ENCODE measurements around the gene TBRG4.

TBRG4 gene

DNA sequence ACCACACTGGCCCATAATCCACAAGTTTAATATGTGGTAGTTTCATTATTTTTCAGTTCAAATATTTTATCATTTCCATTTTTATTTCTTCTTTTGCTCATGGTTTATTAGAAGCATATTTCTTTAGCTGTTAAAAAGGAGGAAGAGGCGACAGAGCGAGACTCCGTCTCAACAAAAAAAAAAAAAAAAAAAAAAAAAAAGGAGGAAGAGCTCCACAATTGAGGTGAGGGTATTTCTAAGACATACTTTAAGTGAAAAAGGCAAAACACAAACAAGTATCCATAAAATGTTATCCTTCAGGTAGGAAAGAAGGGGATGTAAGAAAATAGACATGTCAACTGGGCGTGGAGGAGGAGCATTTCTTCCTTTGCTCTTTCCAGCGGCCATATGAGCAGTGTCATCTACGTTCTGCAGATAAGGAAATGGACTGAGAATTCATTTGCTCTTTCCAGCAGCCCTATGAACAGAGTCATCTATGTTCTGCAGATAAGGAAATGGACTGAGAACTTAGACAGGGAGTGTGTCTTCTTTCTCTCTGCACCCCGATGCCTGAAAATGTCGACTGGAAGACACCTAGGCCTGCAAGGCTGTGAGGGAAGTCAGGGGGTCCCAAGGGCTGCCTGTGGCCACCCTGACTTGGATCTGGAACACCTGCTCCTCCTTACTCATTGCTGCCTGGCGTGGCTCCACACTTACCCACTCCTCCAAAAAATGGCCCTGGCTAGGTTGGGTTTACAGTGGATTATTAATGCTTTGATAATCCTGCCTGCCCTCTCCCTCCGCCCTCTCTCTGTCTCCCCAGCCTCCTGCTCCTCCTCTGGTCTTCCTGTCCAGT, 27.2 kb upstream of the TBRG4 start:
- TF ChIP-seq, protein P1, sequence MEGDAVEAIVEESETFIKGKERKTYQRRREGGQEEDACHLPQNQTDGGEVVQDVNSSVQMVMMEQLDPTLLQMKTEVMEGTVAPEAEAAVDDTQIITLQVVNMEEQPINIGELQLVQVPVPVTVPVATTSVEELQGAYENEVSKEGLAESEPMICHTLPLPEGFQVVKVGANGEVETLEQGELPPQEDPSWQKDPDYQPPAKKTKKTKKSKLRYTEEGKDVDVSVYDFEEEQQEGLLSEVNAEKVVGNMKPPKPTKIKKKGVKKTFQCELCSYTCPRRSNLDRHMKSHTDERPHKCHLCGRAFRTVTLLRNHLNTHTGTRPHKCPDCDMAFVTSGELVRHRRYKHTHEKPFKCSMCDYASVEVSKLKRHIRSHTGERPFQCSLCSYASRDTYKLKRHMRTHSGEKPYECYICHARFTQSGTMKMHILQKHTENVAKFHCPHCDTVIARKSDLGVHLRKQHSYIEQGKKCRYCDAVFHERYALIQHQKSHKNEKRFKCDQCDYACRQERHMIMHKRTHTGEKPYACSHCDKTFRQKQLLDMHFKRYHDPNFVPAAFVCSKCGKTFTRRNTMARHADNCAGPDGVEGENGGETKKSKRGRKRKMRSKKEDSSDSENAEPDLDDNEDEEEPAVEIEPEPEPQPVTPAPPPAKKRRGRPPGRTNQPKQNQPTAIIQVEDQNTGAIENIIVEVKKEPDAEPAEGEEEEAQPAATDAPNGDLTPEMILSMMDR (IDR thresholded peaks at IDR 0.05): no peak

DNA sequence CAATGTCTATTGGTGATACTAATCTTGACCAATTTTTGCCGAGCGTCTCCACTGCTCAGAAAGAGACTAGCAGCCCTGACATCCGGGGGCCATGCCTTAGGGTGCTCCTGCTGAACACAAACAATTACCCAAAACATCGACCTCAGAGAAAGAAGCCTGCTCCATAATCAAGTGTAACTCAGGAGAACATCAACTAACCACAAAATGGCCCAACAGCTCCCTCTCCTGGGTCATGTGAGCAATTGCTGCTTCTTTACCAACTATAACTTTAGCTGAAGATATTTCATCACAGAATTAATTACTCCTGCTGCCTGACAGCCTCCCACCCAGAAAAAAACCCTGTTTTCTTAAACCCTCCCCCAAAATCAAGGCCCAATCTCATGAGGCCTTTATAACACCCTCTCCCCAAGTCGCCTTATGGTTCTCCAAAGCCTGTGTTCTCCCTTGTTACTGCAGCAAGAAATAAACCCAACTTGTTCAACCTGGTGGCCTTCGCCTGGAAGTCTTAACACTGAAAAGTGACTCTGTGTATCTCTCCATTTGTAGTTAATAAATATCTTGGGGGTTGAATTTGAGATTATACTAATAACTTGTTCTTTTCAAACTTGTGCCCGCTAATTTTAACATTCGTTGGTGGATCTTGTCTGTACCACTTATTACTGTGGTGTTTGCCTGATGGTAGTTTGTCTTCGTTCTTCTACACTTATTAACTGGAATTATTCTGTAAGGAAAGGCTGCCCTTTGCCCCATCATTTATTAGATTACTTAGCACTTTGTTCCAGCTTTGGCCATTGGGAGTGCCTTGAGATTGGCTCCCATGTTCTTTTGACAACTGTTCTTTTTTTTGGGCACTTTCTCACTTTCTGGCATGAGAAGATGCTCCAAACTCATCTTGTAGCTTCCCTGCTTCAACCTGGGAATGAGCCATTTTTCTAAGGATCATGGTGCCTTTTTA, 24.9 kb upstream of the TBRG4 start:
- TF ChIP-seq, protein P1 (IDR thresholded peaks at IDR 0.05): peak; percentile 83

DNA sequence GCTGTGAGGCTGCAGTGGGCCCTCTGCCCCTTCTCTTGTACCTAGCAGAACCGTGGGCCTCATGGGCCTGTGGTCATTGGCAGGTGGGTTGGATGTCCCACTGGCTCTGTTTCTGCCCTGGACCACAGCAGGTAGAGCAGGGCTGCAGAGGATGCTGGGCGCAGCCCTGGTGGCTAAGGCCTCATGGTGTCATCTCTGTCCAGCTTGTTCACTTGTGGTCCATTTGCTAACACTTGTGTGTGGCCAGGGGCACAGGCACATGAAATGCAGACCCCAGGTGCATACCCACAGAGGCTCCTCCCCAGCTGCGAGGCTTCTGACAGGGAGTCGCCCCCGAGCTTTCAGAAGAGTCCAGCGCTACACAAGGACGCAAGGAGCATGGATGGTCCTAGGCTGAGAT, 22.4 kb upstream of the TBRG4 start:
- TF ChIP-seq, protein P1 (IDR thresholded peaks at IDR 0.05): no peak

DNA sequence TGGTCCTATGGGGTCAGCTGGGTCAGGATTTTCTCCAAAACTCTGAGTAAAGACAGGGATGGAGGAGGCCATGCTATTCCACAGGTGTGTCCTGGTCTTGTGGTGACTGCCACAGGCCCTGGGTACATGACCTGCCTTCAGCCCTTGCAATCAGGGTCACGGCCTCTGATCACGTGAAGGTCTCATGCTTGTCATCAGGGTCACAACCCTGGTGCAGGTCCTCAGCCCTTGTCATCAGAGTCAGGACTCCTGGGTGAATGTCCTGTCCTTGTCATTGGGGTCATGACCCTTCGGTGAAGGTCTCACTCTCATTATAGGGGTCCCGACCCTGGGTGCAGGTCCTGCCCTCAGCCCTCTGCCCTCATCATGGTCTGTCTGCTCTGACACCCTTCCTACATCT, 21.9 kb upstream of the TBRG4 start:
- TF ChIP-seq, protein P1 (IDR thresholded peaks at IDR 0.05): no peak

DNA sequence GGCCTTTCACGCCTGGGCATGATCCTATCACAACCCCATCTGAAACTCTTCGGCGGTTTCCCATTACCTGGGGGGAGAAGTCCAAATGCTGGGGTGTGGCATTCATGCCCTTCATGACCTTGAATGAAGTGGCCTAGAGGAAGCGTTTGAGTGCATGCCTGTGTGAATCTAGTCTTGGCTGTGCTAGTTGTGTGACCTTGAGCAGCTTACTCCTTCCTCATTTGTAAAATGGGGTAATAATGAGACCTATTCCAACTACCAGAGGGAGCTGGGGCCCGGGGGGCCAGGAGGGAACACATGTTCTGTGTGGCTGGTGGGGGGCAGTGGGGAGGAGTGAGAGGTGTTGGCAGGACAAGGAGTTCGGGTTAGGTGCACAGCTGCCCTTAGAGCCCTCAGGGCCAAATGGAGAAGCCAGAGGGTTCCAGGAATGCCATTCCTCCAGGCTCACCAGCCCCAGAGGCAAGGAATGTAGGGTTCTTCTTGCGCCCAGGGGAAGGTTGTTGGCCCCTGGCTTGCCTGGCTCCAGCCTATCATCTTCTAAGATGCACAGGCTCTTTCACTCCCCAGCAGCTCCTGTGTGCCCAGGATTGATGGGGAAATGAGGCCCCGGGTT, 21.3 kb upstream of the TBRG4 start:
- TF ChIP-seq, protein P1 (IDR thresholded peaks at IDR 0.05): no peak

DNA sequence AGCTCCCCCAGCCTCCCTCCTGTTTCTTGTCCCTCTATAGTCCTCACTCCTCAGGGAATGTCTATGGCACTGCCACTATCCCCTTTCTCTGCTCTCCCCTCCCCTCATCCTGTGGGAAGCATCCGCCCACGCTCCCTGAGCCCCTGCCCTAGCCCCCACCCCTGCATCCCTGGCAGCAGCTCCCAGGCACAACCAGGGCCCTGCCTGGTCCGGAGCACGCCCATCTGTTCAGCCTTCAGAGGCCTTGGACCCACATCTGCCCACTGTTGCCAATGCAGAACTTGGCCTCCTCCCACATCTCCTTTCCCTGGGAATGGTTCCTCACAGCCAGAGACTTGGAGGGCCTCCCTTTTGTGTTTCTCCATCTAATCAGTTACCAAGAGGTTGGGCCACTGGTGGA, 20.4 kb upstream of the TBRG4 start:
- TF ChIP-seq, protein P1 (IDR thresholded peaks at IDR 0.05): no peak

DNA sequence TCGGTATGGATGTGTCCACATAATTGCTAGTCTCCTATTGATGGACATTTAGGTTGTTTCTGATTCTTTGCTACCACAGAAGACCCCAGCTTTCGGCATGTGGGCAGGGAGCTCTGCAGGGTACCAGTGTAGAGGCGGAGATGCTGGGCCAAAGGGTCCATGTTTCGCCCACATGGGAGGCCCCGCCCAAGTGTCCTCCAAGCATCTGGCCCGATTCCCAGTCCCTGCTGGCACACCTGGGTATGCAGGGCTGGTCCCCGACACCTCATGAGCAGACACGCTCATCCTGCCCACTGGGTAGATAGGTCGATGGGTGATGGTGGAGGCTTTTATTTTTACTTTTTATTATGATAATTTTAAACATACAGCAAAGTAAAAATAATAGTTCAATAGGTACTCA, 19.4 kb upstream of the TBRG4 start:
- TF ChIP-seq, protein P1 (IDR thresholded peaks at IDR 0.05): no peak

Data from LNCAP (cell line).